SK-N-MC (cell line): ENCODE results near the gene C3orf52.

ENCODE experiments used
- EZH2 ChIP-seq: fragments of 200-600 bp; sonication (generic); IDR thresholded peaks from one replicate; pipeline ENCODE4 v1.6.1; 2017; ENCODE audit warnings: antibody characterized with exemption
- POLR2AphosphoS5 ChIP-seq: IDR thresholded peaks from 2 replicates; pipeline ENCODE4 v1.6.1; 2012; ENCODE audit warnings: mild to moderate bottlenecking, low read depth, low read length, borderline replicate concordance

GRCh38 chr3:112083239-112083638 lies 3.0 kb upstream of the C3orf52 start:
- no peak for TF ChIP-seq POLR2AphosphoS5
- TF ChIP-seq EZH2, result no peak
